EH (cell line): ENCODE measurements around the gene LRRC61.
"Not testable (repeated sequence)": the region's sequence is repeated elsewhere in the genome, so short reads cannot be mapped to it uniquely, and the experiment has no call there.

Experiments used
- DNase-seq: peaks from one replicate; pipeline ENCODE4 v3.0.0-alpha.2; 2015; ENCODE audit warnings: low read depth

LRRC61 gene, protein sequence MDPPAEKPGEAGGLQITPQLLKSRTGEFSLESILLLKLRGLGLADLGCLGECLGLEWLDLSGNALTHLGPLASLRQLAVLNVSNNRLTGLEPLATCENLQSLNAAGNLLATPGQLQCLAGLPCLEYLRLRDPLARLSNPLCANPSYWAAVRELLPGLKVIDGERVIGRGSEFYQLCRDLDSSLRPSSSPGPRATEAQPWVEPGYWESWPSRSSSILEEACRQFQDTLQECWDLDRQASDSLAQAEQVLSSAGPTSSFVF

DNA sequence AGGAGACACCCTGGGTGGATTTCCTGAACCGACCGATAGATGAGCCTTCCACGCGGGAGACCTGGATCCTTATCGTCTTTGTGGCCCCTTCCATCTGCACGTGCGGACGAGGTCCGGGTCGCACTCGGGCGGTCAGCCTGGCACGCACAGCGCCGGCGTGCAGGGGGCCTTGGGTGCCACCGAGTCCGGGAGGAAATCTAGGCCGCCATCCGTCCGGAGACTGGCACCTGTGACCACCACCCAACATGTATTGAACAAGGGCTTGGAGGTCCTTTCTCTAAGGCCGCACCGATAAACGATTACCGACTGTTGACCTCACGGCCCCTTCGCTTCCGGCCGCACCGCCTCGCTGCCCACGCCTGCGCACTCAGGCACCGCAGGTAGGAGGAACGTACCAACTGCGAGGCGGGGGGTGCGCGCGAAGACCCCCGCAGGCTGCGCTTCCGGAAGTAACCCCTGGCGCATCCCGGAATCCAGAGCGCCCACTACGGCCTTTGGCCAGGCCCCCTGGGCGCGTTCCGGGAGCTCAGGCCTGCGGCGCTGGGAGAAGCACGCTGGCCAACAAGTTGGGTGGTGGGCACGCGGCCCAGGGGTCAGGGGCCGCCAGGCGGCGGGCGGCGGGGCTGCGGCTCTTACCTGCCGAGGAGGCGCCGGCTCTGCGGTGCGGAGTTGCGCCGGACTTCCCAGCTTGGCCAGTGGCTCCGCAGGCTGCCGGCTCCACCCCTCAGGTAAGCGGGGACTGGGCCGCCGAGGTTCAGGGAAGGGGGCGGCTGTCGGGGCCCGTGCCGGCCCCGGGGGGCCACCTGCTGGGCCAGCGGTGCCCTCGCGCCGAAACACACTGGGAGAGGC lies at the start of gene LRRC61, which contains the start of gene ACTR3C:
Gene LRRC61, plus strand, starts transcription at position 523 of the 849 bp plus-strand sequence. CDS start 13,507 bp downstream, outside the sequence.
Gene ACTR3C, minus strand, starts transcription at position 713 of the 849 bp plus-strand sequence. CDS start 28,249 bp downstream, outside the sequence.
- DNase-seq = no peak

DNA sequence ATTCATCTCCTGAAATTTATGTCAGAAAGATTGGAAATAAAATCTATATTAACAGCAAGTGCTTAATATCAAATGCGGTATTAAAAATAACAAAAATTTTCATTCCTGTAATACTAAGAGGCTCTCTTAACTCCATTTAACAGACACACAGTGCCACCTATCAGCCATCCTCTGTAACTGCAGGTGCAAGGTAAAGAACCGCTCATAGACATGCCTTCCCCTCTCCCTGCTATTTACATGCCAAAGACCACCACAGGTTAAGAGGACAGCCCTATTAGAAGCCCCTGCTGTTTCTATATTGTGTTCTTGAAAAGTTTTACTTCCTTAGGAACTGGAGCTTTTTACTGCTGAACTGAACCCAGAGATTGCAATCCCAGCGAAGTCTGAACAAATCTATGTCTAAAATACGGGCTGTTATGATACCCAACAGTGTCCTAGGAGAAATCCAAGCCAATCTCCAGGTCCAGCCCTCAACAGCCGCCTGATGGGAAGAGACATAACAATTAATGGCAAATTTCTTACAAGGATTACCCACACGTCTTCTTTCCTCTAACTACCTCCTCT lies 46.9 kb upstream of the LRRC61 start:
- peak; percentile 49 for DNase-seq

DNA sequence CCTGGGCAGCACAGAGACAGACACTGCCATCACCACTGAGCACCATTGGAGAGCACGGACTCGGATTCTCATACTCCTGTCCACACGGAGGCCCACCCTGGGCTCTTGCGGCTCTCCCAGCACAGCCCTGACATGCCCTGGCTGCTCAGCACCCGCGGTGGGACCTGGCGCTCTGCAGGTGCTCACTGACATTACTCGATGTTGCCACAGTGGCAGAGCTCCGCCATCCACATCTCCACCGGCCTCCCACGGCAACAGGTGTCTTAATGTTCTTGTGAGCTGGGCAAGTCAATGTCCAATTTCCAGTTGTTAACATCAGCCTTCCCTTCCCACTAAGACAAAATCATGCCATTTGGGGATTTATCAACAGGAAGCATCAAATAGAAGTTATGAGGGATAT lies 44.8 kb upstream of the LRRC61 start:
- DNase-seq = not testable (repeated sequence)

DNA sequence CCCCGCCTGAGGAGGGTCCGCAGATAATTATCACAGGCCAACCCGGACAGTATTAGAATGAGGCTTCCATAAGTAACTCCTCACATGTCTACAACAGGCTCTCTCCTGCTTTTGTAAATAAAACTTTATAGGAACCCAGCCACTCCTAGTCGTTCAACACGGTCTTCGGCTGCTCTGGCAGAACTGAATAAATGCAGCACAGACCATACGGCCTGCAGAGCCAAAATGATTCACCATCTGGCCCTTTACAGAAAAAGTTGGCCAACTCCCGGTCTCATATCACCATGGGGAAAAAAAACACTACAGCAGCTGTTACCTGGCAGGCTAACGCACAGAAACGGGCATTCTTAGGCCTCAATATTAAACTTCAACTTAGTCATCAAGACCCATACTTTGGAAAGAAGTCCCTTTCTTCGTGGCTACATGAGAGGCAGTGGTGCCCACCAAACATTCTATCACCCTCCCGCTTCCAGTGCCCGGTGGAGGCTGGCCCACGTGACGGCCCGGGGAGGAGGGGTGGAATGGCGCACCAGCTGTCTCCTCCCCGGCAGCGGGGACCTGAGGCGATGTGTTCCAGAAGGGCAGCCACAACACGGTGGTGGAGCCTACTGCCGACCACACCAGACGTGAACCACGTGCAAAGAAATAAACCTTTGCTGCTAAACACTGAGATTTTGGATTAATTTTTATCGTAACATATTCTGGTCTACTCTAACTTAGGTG lies 41.3 kb upstream of the LRRC61 start:
- not testable (repeated sequence) for DNase-seq

DNA sequence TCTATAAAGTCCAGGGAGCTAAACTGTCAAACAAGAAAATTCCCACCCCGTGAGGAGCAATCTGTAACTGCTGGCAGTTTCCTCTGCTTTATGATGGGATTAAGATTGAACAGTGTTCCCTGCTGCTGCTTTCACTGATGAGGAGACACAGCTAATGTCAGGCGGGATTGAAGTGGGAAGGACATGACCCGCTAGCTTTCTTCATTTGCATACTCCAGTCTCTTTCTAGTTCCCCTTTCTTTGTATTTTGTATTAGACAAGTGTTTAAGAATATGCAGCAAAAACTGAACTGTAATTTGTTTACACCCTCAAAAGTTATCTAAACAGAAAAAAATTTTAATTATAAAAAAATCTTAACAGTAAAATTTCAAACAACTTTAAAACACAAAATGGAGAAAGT lies 40.0 kb upstream of the LRRC61 start:
- not testable (repeated sequence) for DNase-seq

DNA sequence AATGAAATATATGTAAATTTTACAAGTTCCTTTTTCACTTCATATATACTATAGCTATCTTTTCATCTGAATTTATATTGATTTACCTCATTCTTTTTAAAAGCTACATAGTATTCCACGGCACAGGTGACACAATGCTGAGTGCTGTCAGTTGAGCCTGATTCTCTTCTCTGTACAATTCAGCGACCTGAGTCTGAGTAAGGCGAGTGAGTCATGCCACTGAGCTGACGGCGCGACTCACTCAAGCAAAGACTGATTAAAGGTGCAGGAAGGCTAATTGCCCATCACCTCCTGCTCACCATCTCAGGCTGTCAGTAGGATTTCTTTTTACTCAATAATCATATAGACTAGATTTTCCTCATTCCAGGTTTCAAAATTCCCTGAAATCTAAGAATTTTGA lies 39.5 kb upstream of the LRRC61 start:
- not testable (repeated sequence) for DNase-seq

DNA sequence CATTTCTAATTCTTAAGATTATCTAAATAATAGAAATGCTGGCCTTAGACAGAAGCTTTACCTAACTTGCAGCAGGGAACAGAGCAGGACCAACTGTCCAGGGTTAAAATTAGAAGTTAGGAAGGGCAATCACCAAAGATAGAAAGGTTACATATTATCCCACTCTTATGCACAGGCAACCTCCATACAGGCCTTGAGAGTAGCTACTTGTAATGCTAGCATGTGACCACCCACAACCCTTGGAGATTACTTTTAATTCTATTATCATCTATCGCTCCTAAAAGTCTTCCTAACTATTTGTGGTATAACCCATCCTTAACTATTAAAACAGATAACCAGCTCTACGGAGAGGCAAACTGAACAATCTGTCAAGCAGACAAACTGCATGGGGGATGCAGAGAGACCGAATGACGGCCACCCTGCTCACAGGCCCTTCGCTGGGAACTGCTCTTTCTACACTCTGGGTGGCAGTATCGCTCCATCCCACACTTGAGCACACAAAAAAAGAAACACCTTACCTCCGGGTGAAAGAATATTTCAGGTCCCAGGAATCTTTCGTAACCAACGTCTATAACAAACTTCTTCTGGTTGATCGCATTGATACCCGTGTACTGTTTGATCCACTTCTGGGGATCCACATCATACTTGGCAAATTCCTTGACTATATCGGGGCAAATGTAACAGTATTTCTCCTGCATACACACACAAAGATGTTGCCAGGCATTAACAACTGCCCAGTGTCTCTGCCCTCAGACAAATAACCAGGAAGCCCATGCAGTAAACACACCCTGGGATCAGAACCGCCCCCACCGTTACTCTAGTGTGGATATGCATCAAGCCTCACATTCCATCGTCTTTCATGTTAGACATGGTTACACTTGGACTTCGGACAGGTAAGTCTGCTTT lies 37.1 kb upstream of the LRRC61 start:
- DNase-seq = peak; percentile 13

DNA sequence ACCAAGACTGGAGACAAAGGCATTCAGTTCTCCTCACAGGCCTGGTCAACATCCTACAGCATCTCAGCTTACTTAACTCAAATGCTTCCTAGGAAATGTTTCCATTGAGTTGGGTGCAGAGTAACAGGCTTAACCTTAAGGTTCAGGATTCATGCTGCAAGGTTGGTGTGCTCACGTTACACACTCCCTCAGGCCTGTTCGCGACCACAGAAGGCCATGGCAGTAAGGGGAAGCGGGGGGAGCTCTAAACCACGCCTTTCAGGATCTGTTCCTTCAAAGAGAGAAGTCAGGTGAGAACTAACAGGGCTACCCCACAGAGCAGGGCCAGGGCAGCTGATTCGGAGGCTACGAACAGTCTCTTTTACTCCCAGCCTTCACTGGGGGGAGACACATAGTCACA lies 35.3 kb upstream of the LRRC61 start:
- not testable (repeated sequence) for DNase-seq

DNA sequence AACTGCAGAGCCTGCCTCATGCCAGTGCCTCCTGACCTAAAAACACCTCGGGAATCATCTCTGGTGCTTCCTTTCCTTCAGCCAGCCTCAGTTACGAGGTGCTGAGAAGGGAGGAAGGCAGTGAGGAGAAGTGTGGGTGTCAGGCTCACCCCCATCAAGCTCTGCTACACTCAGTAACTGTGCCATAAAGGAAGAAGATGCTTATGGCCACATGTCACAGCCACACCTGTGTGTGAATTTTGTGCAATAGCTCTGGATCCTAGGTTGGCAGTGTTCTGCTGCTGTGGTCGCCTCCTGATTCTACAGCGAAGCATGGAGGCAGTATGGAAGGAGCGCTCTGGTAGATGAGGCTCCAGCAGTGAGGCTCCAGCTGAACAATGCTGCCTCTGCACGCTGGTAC lies 34.3 kb upstream of the LRRC61 start:
- not testable (repeated sequence) for DNase-seq

DNA sequence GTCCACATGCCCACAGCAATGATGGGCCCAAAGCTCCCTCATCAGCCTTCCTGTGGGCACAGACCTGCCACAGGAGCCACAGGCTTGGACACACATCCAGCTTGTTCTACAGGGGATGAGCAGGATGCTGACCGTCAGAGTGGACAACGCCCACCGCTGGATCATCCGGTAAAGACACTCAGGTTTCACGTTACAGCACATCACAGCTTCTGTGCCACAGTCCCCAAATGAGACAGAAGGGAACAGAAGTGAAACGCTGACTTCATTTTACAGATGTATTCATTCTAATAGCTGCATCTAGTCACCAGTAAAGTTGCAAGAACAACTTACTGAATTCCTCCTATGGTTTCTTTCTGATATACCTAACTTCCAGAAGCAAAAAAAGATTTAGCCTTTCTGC lies 32.8 kb upstream of the LRRC61 start:
- not testable (repeated sequence) for DNase-seq

DNA sequence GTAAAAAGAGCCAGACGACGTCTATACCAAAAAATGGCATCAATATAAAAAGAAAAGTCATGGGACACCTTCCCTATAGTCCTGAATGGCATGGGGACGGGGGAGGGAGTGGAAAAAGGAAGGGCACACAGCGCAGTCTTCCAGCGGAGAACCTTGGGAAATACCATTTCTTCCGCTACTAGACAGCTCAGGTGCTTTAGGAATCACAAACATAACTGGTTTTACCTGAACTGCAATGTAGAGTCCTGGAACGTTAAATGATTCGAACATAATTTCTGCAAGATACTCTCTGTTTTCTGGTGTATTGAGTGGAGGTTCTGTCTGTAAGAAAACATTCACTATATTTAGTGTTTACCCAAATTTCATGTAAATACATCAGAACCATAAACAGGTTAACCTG lies 28.1 kb upstream of the LRRC61 start:
- DNase-seq = not testable (repeated sequence)

DNA sequence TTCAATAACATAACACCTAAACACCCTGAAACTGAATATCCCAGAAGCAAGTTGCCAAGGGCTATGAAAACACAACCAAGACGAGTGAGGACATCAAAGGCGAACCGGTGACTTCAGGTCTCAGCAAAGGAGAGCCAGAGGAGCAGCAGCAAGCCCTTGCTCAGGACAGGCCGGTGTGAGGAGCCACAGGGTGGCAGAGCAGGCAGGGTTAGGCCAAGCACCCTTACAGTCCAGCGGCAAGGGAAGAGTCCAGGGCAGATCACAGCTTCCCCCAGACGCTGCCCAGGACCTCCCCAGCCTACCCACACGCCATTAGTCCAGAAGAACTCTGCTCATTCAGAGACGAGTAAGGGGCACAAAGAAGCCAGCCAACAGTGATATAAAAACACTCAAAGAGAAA lies 27.5 kb upstream of the LRRC61 start:
- DNase-seq = not testable (repeated sequence)

DNA sequence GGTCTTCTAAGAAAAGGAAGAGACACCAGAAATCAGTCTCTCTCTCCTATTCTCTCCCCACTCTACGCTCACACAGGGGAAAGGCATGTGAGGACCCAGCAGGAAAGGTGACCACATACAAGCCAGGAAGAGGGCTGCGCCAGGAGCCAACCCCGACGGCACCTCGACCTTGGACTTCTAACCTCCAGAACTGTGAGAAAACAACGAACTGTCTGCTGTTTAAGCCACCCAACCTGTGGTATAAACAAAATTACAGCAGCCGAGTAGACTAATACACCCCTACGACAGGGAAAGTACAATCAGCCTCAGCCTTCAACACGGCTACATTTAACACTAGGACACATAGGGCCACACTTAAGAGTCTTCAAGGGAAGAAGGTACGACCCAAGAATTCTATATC lies 26.4 kb upstream of the LRRC61 start:
- DNase-seq = not testable (repeated sequence)

DNA sequence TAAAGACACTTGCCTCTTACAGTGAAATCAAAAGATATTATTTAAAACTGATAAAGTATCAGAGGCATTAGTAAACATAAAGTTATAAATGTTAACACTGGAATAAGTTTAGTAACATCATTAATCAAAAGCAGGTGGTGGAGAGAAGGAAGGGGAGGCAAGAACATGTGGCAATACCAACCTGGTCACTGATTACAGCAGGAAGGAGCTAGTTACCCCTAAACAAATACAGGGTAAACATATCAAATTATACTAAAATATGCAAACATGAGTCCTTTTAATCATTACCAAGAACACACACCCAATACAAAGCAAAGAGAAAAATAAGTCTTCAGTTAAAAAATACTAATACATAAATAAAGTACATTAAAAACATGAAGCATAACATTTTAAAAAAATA lies 25.2 kb upstream of the LRRC61 start:
- DNase-seq = not testable (repeated sequence)

DNA sequence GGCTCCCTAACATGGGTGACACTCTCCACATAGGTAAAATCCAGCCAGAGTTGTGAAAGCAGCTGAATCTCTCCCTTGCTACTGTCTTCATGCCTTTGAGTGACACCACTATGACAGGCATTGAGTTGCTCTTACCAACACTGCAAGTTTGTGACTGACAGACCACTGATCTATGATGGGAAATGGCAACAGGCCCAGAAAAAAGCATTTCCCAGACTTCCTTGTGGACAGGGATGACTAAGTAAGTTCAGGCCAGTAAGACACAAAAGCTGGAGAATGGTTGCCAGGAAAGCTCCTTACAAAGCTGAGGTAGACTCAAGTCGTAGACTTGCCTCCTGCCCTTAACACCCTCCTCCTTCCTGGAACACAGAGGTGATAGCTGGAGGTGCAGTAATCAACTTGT lies 20.2 kb upstream of the LRRC61 start:
- DNase-seq = not testable (repeated sequence)

DNA sequence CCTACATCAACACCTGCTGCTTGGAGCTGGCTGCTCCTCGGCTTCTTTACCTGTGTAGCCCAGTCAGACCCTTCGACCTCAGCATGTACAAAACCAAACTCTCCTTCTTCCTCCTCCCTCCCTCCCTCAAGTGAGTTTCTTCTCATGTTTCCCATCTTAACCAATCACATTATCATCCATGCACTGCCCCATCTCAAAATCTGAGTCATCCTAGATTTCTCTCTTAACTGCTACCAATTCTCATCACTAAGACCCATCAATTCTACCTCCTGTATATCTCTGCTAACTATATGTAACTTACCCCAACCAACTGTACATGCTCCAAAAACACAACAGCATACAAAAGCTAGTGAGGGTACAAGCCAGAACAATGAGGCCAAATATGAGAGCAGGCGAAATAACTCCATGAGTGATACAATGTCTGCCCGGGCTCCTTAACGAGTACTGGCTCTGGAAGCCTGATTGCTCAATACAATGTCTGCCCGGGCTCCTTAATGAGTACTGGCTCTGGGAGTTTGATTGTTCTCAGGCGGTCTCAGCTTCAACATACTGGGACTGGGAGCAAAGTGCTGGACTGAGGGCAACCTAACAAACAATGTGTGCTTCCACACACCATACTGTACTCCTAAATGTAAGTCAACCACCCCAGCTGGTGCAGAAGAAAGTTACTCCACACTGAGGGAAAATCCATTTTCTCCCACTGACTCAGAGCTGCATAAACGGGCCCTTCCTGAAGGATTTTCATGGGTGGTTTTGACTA lies 18.5 kb upstream of the LRRC61 start:
- DNase-seq = not testable (repeated sequence)

DNA sequence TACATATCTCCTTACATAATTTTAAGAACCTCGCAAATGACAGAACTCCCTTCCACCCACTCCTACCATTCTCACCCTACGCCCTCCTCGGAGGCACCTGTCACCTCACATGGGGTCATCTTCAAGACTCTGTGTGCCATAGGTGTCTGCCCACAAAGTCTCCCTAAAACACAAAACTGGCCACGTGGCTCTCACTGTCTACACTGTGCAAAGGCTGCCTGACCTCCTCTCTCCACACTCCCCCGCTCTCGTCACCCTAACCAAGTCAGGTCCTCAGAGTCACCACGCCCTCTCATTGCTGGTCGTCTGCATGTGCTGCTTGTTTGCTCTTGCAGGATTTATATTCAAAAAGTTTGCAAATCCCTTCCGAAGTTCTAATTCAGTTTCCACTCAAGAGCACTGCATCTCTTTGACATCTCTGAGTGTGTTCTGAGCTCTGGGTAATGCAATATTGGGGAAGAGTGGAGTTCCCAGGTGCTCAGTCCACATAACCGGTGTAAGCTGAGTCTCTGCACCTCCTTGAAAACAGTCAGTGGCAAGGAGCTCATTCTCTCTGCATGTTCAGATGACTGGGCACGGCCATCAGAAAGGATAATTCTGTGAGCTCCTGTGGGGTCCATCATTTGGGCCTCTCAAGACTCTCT lies 17.8 kb upstream of the LRRC61 start:
- DNase-seq = not testable (repeated sequence)

DNA sequence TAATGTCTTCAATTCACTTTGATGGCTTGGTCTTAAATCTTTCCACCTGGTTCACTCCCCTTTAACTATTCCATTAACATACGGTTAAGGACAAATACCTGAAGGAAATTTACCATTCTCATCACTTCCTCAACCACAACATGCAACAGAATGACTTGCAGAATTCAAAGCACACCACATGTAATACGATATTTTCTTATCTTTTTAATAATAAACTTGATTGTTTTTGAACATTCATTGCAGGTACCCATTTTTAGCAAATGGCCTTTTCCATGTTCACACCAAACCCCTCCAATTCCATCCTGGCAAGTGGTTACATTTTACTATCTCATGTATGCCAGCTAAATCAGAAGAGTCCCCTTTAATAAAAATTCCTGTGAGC lies 17.3 kb upstream of the LRRC61 start:
- DNase-seq = not testable (repeated sequence)

DNA sequence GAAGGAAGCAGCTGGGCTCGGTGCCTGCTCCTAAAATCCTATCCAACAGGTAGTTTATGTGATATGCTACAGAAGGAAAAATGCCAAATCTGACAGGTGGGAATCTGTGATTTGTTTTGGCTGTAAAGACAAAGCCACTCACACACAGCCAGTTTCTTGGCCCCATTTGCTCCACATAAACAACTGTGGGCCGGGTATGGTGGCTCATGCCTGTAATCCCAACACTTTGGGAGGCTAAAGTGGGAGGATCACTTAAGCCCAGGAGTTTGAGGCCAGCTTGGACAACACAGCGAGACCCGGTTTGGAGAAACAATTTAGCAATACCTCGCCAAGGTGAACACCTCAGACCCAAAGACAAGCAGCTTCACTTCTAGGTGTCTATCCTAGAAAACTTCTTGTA lies 16.8 kb upstream of the LRRC61 start:
- not testable (repeated sequence) for DNase-seq

DNA sequence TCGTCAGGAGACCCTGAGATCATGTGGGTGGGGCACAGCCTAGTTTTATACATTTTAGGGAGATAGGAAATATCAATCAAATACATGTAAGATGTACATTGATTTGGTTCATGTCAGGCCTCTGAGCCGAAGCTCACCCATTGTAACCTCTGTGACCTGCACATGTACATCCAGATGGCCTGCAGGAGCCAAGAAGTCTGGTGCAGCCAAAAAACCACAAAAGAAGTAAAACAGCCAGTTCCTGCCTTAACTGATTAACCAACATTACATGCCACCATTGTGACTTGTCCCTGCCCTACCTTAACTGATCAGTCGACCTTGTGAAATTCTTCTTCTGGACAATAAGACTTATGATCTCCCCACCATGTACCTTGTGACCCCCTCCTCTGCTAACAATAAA lies 16.0 kb upstream of the LRRC61 start:
- DNase-seq = no peak
